ENCODE data around the gene IGSF21.

- TF ChIP-seq CTCF (IDR thresholded peaks at IDR 0.05) = no peak
- TF ChIP-seq NR3C1 (IDR thresholded peaks at IDR 0.05) = no peak
- TF ChIP-seq SREBF2 (IDR thresholded peaks at IDR 0.05) = no peak
- TF ChIP-seq PBX3 (IDR thresholded peaks at IDR 0.05) = no peak
- TF ChIP-seq RCOR1 (IDR thresholded peaks at IDR 0.05; ENCODE audit: low read depth, low read length) = no peak
- TF ChIP-seq, protein P1, sequence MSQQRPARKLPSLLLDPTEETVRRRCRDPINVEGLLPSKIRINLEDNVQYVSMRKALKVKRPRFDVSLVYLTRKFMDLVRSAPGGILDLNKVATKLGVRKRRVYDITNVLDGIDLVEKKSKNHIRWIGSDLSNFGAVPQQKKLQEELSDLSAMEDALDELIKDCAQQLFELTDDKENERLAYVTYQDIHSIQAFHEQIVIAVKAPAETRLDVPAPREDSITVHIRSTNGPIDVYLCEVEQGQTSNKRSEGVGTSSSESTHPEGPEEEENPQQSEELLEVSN (IDR thresholded peaks at IDR 0.05; ENCODE audit: borderline replicate concordance, low read depth) = no peak
- TF ChIP-seq SMC3 (IDR thresholded peaks at IDR 0.05) = no peak
These were observed 14.4 kb upstream of the IGSF21 start for GRCh38 chr1:18093193-18093592.
